Panc1 (cell line): ENCODE measurements around the gene NPTX1. TPM values are rescaled to one million over a fixed set of nuclear protein-coding genes. Genes with fewer than 3 reads are reported as not detected.

Experiments
- ATAC-seq: fragments of 200-7000 bp; cut with Tn5 transposase; 2 replicates; pipeline ENCODE4 v1.9.1; 2020; ENCODE audit warnings: mild to moderate bottlenecking, moderate library complexity
- BruUV-seq: library from RNA; stranded (reverse); fragments of 400-500 nt; replicated peaks from 2 replicates; lab custom pipeline; 2021; lab: Mats Ljungman, UMichigan
- CTCF ChIA-PET: fragments of 300-600 bp; sonication (Branson Sonifier 250); formaldehyde crosslinking; loops from one replicate; lab custom pipeline; 2022; ENCODE audit warnings: antibody characterized with exemption; lab: Charles Lee
- POLR2A ChIA-PET: fragments of 300-600 bp; sonication (Branson Sonifier 250); formaldehyde crosslinking; loops from one replicate; lab custom pipeline; 2022; ENCODE audit warnings: antibody characterized with exemption; lab: Charles Lee
- DNase-seq: peaks from one replicate; pipeline ENCODE4 v3.0.0-alpha.2; 2010; ENCODE audit warnings: low read depth, low spot score
- H3K27ac ChIP-seq: 2 replicates; pipeline ENCODE4 v1.5.1; 2011; ENCODE audit warnings: mild to moderate bottlenecking, low read length, inconsistent platforms
- H3K27me3 ChIP-seq: fragments of 200-500 bp; sonication (Bioruptor generic); 2 replicates; pipeline ENCODE4 v1.6.0; 2014; ENCODE audit warnings: low read length, inconsistent platforms; ENCODE audit not compliant: control insufficient read depth, insufficient read depth
- H3K36me3 ChIP-seq: fragments of 200-500 bp; sonication (Bioruptor generic); 2 replicates; pipeline ENCODE4 v1.5.1; 2014; ENCODE audit warnings: inconsistent platforms, mild to moderate bottlenecking, low read length, moderate library complexity; ENCODE audit not compliant: control insufficient read depth, insufficient read depth
- H3K4me1 ChIP-seq: 2 replicates; pipeline ENCODE4 v1.5.1; 2011; ENCODE audit warnings: inconsistent platforms, mild to moderate bottlenecking, low read length, moderate library complexity; ENCODE audit not compliant: control insufficient read depth, insufficient read depth
- H3K4me3 ChIP-seq, 2 experiments: 2 replicates each; pipeline ENCODE4 v1.5.1; 2011 to 2012; ENCODE audit warnings: low read depth in 2 of 2, low read length in 2 of 2, mild to moderate bottlenecking in 2 of 2, inconsistent platforms in 1 of 2, moderate library complexity in 1 of 2
- H3K9me3 ChIP-seq: fragments of 200-500 bp; sonication (Bioruptor generic); 2 replicates; pipeline ENCODE4 v1.5.1; 2014; ENCODE audit warnings: low read depth, mild to moderate bottlenecking, inconsistent platforms, low read length, moderate library complexity; ENCODE audit not compliant: control insufficient read depth, insufficient read depth
- CTCF ChIP-seq: fragments of 450-650 bp; IDR thresholded peaks from 2 replicates; pipeline ENCODE4 v1.5.1; 2017; ENCODE audit warnings: mild to moderate bottlenecking
- POLR2AphosphoS5 ChIP-seq: IDR thresholded peaks from 2 replicates; pipeline ENCODE4 v1.6.1; 2012; ENCODE audit warnings: mild to moderate bottlenecking, low read depth, low read length, moderate library complexity
- SIN3A ChIP-seq: IDR thresholded peaks from 2 replicates; pipeline ENCODE4 v1.6.1; 2012; ENCODE audit warnings: low read depth, mild to moderate bottlenecking, low read length, moderate library complexity, borderline replicate concordance; ENCODE audit not compliant: insufficient read depth
- TCF7L2 ChIP-seq: IDR thresholded peaks from 2 replicates; pipeline ENCODE4 v1.6.1; 2011; ENCODE audit warnings: mild to moderate bottlenecking, low read depth, low read length, inconsistent platforms
- in situ Hi-C: cut with HindIII; loops from 2 replicates; pipeline ENCODE4 v1.10.0; 2016; ENCODE audit warnings: low sequenced_read_pairs, low pct_unique_long_range_greater_than_20kb
- intact Hi-C: fragments of 100-400 bp; cut with micrococcal nuclease; formaldehyde crosslinking; loops from one replicate; pipeline ENCODE4 v1.10.0; 2022; ENCODE audit not compliant: unreplicated experiment
- total RNA-seq: library from RNA; stranded (reverse); gene quantifications from one replicate; pipeline ENCODE4 v1.2.1, GENCODE V29; 2021; ENCODE audit not compliant: unreplicated experiment
- TF ChIP-seq, protein P1 (sequence below), 2 experiments: IDR thresholded peaks; 2 replicates each; pipeline ENCODE4 v1.6.1; 2011 to 2012; ENCODE audit warnings: low read depth in 2 of 2, control low read depth in 1 of 2, low read length in 1 of 2, mild to moderate bottlenecking in 1 of 2, moderate library complexity in 1 of 2; ENCODE audit not compliant: insufficient read depth in 1 of 2

The NPTX1 gene
- total RNA-seq, 1 experiment from 2014 or later = 1.1 TPM

DNA sequence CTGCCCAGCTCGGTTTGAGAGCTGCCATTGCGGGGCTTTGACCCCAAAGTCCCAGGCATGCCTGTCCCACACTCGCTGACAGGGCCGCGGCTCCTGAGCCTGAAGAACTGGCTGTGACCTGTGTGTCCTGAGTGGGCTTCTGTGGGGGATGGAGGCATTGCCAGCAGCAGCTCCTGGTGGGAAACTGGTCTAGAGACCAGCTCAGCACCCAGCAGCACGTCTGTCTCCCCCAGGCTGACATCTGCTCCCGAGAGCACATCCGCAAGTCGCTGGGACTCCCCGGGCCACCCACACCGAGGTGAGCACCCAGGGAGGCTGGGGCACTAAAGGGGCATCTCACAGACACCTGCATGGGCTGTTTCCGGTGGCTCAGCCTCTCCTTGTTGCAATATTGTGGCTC, 48.0 kb downstream of the NPTX1 start:
- no peak overlapping the region for H3K4me3 ChIP-seq
- H3K27me3 ChIP-seq = no peaks in the 10 kb centered on the region
- no peak for DNase-seq
- ATAC-seq = no peak
- BruUV-seq = no TSS peak
- intact Hi-C loops = loop anchor here (5.0 kb wide), 1 partner anchor 554 kb away; no protein-coding TSS in a partner anchor
- no peak for TF ChIP-seq SIN3A
- TF ChIP-seq TCF7L2 = no peak
- no peak for TF ChIP-seq POLR2AphosphoS5
- TF ChIP-seq CTCF = no peak
- TF ChIP-seq, protein P1, sequence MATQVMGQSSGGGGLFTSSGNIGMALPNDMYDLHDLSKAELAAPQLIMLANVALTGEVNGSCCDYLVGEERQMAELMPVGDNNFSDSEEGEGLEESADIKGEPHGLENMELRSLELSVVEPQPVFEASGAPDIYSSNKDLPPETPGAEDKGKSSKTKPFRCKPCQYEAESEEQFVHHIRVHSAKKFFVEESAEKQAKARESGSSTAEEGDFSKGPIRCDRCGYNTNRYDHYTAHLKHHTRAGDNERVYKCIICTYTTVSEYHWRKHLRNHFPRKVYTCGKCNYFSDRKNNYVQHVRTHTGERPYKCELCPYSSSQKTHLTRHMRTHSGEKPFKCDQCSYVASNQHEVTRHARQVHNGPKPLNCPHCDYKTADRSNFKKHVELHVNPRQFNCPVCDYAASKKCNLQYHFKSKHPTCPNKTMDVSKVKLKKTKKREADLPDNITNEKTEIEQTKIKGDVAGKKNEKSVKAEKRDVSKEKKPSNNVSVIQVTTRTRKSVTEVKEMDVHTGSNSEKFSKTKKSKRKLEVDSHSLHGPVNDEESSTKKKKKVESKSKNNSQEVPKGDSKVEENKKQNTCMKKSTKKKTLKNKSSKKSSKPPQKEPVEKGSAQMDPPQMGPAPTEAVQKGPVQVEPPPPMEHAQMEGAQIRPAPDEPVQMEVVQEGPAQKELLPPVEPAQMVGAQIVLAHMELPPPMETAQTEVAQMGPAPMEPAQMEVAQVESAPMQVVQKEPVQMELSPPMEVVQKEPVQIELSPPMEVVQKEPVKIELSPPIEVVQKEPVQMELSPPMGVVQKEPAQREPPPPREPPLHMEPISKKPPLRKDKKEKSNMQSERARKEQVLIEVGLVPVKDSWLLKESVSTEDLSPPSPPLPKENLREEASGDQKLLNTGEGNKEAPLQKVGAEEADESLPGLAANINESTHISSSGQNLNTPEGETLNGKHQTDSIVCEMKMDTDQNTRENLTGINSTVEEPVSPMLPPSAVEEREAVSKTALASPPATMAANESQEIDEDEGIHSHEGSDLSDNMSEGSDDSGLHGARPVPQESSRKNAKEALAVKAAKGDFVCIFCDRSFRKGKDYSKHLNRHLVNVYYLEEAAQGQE (IDR thresholded peaks at IDR 0.05; ENCODE audit: insufficient read depth in 1 of 2, low read depth in 2 of 2, low read length in 1 of 2) = no peak
- H3K4me1 ChIP-seq = no peaks in the 10 kb centered on the region
- CTCF ChIA-PET = no interaction called here
- no peaks in the 10 kb centered on the region for H3K36me3 ChIP-seq
- H3K27ac ChIP-seq = no peak overlapping the region
- in situ Hi-C loops = no loop called here
- POLR2A ChIA-PET = interaction anchor here (0.6 kb wide), 1 partner anchor 547 kb away, joined by 3 read pairs; no protein-coding TSS in a partner anchor
- H3K9me3 ChIP-seq = no peaks in the 10 kb centered on the region

GRCh38 chr17:80427366-80428282, 48.8 kb downstream of the NPTX1 start:
- ChIA-PET POLR2A (interaction anchor here (0.5 to 0.6 kb wide), 2 partner anchors 184 to 548 kb away, joined by 3 read pairs; no protein-coding TSS in a partner anchor), CTCF (interaction anchor here (0.5 to 1.7 kb wide), 6 partner anchors 38 to 544 kb away, joined by 3 to 5 read pairs (median 3); no protein-coding TSS in a partner anchor)
- no TSS peak for BruUV-seq
- Histone ChIP-seq H3K9me3 (no peaks in the 10 kb centered on the region), H3K27ac (no peak overlapping the region), H3K27me3 (no peaks in the 10 kb centered on the region), H3K4me1 (no peaks in the 10 kb centered on the region), H3K36me3 (no peaks in the 10 kb centered on the region), H3K4me3 (no peak overlapping the region)
- in situ Hi-C loops (no loop called here), intact Hi-C loops (loop anchor here (2.0 to 5.0 kb wide), 2 partner anchors 147 to 555 kb away; no protein-coding TSS in a partner anchor)
- TF ChIP-seq, protein P1 (IDR thresholded peaks at IDR 0.05; ENCODE audit: insufficient read depth in 1 of 2, low read depth in 2 of 2, low read length in 1 of 2) = no peak
- TF ChIP-seq CTCF (no peak), POLR2AphosphoS5 (no peak), TCF7L2 (no peak), SIN3A (no peak)
- DNase-seq (no peak), ATAC-seq (no peak; the same call in 1 of the 2 replicates)
